ENCODE measurements around the gene HCCS.
"Not testable (repeated sequence)": the region's sequence is repeated elsewhere in the genome, so short reads cannot be mapped to it uniquely, and the experiment has no call there.

Gene HCCS

DNA sequence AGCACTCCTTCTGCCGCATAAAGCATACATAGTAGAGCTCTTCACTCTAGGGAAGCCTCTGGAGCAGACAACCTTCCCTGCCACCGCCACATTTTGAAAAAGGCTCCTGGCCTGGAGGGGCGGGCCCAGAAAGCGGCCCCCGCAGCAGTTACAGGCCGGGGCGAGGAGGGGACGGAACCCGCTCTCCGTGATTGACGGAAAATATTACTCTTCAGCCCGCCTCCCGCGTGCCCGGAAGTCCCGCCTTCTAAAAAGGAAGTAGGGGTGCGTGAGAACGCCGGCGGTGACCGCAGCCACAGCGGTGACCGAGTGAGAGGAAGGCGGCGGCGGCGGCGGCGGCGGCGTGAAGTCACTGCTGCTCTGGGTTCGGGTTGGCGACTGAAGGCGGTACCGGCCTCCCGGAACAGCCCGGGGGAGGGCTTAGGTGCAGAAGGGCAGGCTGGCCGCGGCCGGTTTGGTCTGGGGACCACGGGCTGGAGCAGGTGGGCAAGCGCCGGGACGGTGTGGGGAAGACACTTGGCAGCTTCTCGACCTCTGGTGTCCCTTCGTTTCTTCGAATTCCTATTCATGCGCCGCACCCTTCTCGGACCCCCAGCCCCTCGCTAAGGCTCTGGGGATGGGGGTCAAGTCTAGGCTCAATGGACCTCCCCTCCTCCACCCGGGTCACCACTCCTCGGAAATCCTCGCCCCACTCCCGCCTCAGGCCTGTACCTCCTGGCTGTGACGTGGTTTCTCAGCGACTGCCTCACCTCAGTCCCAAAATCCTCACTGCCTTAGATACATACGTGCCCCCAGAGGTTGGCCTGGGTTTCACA lies at the start of gene HCCS:
HCCS (plus strand) TSS at position 296 of the 815 bp plus-strand sequence. CDS start 729 bp downstream, outside the sequence.
- peak; percentile 89 for DNase-seq

DNA sequence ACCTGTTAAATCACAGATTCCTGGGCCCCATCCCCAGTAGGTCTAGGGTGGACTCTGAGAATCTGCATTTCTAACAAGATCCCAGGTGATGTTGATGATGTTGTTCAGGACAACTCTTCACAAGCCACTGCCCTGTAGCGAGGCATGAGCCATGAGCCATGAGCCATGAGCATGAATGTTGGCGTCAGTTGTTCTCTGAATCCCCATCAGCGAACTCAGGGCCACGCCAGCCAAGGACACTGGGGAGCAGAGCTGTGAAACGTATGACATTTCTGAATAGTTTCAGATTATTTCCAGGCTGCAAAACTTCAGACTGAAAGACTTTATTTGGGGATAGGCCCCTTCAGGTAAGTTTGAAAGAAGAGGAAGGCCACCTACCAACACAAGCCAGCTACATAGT lies 46.9 kb upstream of the HCCS start:
- DNase-seq = no peak

DNA sequence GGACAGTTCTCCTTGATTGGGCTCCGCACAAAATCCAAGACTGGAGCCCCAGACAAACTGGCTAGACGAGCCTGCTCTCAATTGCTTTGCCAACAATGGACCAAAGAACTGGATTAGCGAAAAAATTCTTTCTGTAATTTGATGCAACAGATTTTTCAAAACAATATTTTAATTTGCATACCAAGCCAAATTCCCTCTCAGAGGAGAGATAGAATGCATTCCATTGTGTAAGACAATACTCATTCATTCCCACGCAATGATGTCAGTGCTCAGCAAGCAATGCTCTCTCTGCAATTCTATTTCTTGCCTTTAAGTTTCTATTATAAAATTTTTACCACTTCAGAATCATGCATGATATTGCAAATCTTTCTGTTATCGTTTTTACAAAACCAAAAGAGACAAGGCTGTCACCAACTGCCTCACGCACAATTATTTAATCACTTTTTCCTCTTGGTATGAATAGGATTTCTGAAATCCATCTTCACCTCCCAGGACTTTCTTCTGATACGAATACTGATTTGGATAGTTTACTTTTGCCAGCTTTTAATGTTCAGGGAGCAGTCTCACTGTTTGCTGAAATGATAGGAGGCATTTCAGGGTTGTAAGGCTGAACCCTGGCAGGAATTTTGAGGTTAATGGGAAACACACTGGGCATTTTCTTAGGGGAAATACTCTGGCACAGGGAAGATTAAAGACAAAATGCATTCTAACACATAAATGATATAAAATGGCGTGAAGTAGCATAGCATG lies 46.1 kb upstream of the HCCS start:
- no peak for DNase-seq

DNA sequence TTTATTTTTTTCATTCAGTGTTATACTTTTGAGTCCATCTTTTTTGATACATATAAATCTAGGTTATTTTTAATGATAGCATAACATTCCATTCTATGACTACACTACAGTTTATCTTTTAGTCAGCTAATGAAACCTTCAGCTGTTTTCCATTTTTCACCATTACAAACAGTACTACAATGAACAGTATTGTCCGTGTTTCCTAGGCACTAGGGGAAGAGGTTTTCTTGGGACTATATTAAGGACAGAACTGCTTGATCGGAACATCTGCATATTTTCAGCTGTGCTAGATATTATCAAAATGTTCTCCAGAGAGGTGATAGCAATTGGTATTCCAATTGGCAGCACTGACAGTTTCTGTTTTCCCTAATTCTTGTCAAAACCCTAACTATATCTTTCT lies 44.3 kb upstream of the HCCS start:
- no peak for DNase-seq

DNA sequence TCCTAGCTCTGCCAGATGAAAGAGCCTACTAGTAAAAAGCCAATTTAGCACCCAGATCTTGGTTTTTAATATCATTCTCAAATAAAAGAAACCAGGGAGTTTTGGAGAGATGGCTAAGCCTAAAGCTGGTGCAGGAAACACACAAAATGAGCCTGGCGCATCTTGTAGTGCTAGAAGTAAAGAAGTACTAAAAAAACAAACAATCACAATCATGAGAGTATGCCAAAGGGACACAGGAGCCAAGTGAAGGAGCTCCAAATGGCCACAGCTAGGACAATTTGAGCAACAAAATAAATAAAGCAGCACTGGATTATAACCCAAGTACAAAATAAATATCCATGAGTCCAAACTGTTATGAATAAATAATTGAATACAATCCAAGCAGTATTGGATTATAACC lies 37.8 kb upstream of the HCCS start:
- DNase-seq = no peak

DNA sequence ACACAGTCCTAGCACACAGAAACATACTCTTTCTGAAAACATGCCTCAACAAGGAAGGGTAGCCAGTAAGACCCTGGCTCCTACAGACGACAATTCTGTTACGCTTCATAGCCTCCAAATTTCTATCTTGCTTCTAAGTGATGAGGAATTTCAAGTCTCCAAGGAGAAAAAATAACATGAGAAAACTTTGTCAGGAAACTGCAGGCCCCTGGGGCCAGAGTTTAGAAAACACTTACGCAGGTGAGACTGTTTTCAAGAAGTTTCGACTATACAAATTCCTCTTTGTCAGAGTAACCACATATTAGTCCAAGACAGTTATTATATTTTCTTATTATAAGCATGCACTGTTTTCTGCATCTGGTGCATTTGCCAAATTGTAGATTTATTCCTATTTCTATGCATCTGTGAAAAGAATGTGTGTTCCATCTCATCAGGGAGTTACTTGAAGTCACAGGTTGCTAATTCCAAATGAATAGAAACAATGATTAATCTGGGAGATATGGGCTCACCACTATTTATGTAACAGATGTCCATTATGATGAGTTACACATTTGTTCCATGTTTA lies 30.3 kb upstream of the HCCS start:
- no peak for DNase-seq

DNA sequence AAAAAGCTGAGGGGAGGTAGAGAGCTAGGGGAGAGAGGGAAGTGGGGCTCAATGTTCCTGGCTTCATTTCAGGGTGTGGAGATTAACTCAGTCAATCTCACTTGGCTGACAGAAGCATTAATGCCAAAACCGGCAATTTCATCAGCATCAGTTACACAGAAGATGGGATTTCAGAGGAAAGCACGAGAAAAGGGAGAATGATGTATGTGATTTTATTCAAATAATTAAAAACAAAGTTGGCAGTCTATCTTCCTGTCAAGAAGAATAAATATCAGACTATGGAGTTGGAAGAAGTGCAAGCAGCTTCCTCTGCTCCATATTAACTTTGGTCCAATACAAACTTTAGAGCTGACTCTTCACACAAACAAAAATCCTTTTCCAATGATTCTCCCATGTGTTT lies 29.6 kb upstream of the HCCS start:
- no peak for DNase-seq

DNA sequence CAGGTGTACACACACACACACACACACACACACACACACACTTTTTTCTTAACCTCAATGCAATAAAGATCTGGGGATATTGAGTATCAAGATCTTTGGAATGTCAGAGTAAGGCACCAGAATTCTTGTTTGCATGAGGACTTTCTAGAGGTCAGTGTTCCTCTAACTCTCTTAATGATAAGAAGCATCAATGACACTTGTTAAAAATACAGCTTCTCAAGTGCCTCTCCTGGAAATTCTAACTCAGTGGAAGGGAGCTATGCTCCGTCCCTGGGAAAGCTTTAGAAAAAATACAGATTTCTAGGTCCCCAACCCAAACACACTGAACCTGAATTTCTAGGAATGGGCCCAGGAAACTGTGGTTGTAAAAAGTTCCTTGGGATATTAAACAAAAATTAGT lies 25.8 kb upstream of the HCCS start:
- no peak for DNase-seq

DNA sequence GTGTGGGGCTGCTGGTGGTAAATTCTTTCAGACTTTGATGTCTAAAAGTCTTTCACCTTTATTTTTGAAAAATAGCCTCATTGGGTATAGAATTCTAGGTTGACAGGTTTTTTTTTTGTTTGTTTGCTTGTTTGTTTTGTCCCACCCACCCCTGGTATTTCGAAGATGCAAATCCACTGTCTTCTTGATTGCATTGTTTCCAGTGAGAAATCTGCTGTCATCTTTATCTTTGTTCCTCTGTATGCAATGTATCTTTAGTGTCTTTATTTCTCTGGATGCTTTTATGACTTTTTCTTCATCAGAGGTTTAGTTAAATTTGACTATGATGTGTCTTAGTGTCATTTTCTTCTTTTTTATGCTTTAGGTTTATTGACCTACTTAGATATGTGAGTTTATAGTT lies 21.3 kb upstream of the HCCS start:
- DNase-seq = no peak

DNA sequence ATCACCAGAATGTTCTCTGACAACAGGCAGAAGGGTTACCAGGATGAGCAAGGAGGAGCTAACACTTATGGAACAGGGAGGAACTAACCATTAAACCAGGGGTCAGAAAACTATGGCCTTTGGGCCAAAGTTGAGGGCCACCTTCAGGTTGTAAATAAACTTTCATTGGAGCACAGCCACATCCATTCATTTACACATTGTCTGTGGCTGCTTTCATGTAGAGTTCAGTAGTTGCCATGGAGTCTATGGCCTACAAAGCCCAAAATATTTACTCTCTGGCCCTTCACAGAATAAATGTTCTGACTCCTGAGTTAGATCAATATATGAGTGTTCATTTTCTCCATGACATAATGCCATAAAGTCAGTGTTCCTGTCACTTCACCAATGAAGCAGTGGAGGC lies 13.2 kb upstream of the HCCS start:
- no peak for DNase-seq

DNA sequence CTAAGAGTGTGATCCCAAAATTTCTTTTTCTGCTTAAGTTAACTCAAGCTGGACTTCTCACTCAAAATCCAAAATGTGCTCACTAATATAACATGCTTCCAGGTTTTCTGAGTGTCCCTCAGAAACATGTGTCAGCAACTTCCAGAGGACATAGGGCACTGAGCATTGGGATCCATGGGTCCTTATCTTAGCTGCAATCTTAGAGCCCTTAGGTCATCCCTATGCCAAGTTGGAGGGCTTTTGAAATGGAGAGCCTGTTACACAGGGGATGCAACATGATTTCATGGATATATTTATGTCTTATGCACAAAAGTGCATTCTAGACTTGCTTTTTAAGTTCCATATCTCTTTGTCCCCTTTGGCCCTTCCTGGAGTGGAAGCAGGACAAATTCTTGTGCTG lies 11.7 kb upstream of the HCCS start:
- DNase-seq = no peak

DNA sequence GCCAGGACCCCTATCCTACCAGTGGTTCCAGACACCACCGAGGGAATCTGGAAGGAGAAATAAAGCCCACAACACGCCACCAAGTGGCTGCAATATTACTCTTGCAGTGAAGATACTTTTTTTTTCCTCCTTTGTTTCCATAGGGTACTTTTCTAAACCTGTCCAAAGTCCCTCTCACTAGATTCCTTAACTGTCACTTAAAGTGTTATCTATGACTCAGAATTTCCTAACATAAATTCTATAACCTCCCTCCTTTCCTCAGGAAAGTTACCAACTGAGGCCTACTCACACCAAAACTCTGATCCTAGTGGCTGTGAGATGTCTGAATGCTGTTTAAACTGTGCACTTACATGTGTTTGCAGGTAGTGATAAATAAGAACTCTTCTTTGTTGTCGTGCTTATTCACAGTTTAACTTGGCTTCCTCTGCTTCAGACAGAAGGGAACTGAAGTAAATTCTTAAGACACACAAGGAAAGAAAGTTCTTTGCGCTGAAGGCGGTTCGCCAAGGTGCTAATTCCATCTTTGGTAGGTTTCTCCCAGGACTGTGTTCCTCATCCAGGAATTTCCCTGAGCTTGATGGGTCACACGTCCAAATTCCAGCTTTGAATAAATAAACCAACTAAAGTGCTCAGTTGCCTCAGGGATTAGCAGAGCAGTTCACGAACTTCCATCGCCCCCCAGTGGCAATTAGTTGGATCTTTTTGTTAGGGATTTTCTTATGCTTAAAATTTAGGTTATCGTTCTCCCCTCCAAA lies 10.7 kb upstream of the HCCS start:
- DNase-seq = peak; percentile 55

DNA sequence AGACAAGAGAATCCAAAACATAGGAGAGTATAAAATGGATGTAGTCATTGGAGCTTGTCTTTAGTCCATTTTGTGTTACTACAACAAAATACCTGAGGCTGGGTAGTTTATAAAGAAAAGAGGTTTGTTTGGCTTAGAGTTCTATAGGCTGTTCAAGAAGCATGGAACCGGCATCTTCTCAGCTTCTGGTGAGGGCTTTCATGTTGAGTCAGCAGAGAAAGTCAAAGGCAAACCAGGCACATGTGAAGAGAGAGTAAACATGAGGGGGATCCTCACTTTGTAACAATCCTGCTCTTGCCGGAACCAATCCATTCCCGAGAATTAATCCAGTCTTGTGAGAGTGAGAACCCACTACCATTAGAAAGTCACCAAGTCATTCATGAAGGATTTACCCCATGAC lies 8.1 kb upstream of the HCCS start:
- no peak for DNase-seq

DNA sequence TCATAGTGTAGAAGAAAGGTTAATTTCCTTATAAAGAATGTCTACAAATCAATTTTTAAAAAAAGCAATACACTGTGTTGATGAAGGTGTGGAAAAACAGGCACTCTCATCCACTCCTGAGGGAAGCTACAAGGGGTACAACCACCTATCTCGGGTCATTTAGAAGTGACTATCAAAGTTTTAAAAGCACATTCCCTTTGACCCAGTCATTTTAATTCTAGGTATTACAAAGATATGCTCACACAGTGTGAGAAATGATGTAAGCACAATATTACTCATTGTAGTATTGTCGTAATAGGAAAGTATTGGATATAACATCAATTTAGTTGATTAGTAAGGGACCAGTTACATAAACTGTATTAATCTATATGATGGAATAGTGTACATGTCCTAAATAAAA lies 7.4 kb upstream of the HCCS start:
- DNase-seq = no peak

DNA sequence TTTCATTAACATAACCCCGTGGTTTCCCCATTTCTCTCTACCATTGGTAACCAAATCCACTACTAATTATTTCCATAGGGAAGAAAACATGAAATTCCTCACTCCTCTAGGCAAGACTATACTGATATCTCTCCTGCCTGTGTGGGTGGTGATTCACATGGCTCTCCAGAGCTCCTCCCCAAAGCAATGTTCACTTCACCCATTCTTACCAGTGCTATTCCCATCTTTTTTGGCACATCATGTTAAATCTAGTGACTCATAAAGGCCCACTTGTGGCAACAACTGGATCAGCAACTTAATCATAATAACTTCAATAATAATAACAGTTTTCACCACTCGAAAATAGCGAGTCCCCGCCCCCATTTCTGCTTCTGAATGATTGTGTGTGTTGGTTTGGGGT lies 6.1 kb upstream of the HCCS start:
- no peak for DNase-seq

DNA sequence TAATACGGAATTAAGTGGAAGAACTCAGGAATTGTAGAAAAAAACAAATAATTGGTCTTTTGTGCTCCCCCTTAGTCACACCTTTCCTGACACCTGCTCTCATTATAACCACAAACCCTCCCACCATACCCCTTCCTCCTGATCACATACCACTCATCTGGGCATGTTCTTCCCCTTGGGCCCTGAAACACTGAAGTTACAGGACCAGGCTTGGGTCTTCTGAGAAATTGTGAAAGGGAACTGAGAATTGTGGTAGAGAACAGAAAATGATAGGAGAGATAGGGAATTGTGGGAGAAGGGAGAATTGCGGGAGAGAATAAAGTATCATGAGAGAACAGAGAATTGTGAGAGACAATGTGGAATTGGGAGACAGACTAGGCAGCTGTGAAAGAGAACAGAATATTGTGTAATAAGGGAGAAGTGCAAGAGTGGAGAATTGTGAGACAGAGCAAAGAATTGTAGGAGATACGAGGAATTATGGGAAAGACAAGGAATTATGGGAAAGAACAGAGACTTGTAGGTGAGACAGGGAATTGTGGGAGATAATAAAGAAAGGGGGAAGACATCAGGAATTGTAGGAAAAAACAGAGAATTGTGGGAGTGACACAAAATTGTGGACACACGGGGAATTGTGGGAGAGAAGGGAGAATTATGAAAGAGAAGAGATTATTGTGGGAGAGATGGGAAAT lies 2.7 kb upstream of the HCCS start:
- no peak for DNase-seq

DNA sequence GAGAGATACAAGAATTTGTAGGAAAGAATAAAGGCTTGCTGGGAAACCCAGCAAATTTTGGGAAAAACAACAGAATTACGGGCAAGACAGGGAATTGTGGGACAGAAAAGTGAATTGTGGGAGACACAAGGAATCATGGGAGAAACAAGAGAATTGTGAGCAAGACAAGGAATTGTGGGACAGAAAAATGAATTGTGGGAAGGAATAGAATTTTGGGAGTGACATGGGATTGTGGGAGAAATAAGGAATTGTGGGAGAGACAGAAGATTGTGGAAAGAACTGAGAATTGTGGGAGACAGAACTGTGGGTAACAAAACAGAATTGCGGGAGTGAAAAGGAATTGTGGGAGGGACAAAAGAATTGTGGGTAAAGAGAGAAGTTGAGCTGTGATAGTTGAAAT lies 1.2 kb upstream of the HCCS start:
- DNase-seq = no peak

DNA sequence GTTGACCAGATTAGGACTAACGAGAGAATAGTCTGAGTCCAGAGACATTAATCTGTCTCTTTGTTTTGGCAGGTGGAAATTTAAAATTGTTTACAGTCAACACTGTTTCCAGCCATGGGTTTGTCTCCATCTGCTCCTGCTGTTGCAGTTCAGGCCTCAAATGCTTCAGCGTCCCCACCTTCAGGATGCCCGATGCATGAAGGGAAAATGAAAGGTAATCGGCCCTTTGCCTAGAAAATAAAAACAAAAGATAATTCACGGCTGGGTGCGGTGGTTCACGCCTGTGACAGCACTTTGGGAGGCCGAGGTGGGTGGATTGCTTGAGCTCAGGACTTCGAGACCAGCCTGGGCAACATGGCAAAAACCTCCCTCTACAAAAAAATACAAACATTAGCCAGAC lies 815 bp downstream of the HCCS start:
- DNase-seq = no peak

DNA sequence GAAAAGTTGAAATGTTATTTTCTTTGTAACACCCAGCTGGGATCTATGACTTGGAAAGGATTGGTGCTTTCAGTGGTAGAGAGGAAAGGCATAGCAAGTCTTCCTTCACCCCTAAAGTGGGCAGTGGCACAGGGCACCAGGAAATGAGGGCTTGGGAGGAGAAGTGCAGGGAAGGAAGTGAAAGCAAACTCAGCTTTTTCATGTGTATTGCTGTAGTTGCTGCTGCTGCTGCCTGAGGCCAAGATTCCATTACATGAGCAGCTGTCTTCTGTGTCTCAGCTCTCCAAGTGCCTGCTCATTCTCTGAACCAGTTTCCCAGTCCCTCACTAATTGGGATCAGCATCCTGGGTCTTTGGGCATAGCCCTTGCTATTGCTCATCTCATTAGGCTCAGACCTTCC lies 2.6 kb downstream of the HCCS start:
- no peak for DNase-seq

DNA sequence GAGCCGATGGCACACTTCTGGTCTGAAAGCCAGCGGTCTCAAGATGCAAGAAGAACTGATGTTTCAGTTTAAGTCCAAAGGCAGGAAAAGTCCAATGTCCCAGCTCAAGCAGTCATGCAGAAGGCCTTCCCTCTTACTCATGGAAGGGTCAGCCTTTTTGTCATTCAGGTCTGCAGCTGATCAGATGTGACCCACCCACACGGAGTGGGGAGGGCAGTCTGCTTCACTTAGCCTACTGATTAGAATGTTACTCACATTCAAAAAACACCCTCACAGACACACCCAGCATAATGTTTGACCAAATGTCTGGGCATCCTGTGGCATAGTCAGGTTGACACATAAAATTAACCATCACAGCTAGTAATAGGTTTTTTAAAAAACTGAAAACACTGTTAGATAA lies 6.6 kb downstream of the HCCS start:
- DNase-seq = no peak

DNA sequence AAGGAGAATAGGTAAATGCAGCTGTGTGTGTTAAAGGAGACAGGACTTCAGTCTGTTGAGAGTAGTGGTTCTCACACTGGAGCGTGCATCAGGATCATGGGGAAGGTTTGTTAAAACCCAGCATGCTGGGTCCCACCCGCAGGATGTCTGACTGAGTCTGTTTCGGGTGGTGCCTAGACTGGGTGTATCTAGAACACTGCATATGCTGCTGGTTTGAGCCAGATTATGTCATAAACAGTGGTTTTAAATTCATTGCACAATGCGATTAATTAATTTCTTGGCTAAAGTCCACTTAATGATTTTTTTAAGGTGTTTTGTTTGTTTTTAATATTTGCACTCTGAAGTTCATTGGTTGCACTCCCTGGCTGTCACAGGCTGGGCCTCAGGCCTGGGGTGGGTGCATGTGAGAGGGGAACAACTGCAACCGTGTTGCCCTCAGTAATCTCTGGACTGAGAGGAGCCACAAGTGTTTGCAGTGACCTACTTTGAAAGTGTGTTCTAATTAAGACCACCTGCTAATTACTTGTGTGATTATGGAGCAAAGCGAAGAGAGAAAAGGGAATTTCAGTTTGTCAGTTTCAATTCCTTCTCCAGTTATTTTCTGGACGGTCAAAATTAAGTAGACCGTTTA lies 8.3 kb downstream of the HCCS start:
- DNase-seq = no peak

DNA sequence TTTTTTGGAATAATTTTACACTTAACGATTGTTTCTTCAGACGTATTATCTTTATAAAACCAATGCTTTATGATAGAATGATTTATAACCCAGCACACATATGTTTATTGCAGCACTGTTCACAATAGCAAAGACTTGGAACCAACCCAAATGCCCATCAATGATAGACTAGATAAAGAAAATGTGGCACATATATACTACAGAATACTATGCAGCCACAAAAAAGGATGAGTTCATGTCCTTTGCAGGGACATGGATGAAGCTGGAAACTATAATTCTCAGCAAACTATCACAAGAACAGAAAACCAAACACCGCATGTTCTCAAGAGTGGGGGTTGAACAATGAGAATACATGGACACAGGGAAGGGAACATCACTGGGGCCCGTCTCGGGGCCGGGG lies 12.0 kb downstream of the HCCS start:
- DNase-seq = not testable (repeated sequence)

Data from islet precursor cell (in vitro differentiated cells).